NCI-H526 treated with DMSO at 0.1 percent for 48 hours (cell line): ENCODE measurements around the gene SMAP2.

Source experiments
- DNase-seq: peaks from one replicate; lab custom pipeline; 2025; lab: John Stamatoyannopoulos, UW

Gene SMAP2

GRCh38 chr1:40421431-40422384 lies 48.2 kb downstream of the SMAP2 start:
- DNase-seq = no peak

- no peak for DNase-seq
These were observed 49.2 kb downstream of the SMAP2 start for GRCh38 chr1:40422630-40423263.

DNA sequence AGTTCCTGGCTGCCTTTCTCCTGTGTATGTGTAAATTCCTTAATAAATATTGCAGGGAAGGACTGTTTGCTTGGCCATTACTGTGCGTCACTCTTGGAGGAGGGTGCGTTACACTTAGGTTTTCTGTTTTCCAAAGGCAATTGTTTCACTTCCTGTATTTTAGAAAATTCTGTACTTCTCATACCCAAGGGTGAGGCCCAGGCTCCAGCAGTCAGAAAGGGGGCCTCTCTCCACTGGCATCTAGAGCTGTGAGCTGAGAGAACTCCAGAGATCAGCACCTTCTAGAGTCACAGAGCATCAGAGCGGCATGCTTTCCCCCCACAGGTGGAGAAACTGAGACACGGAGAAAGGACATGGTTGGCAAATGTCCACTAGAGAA lies 49.7 kb downstream of the SMAP2 start:
- no peak for DNase-seq

DNA sequence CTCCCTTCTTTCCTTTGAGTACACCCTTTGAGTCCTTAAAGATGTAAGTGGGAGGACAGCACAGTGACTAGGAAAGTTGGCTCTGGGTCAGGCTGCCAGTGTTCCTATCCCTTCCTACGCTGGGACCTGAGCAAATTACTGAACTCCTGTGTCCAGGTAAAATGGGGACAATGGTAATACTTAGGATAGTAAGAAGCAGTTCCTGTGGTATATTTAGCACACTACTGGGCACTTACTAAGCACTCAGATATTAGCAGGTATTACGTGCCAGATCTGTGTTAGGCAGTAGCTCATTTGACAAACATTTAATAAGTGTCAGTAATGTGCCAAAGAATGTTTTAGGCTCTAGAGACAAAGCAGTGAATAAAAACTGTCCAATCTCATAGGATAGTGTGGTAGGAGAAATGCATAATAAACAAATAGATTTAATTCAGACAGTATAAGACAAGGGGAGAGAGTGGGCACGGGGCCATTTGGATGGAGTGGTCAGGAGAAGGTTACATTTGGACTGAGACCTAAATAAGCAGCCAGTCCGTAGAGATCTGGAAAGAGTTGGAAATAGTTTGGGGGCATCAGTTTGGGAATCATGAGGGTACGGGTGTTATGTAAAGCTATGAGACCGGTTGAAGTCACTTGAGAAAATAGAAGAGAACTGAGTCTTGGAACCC lies 50.6 kb downstream of the SMAP2 start:
- no peak for DNase-seq

- DNase-seq = no peak
These were observed 51.7 kb downstream of the SMAP2 start for GRCh38 chr1:40425198-40425597.

GRCh38 chr1:40431385-40431784 lies 57.9 kb downstream of the SMAP2 start:
- DNase-seq = no peak

DNA sequence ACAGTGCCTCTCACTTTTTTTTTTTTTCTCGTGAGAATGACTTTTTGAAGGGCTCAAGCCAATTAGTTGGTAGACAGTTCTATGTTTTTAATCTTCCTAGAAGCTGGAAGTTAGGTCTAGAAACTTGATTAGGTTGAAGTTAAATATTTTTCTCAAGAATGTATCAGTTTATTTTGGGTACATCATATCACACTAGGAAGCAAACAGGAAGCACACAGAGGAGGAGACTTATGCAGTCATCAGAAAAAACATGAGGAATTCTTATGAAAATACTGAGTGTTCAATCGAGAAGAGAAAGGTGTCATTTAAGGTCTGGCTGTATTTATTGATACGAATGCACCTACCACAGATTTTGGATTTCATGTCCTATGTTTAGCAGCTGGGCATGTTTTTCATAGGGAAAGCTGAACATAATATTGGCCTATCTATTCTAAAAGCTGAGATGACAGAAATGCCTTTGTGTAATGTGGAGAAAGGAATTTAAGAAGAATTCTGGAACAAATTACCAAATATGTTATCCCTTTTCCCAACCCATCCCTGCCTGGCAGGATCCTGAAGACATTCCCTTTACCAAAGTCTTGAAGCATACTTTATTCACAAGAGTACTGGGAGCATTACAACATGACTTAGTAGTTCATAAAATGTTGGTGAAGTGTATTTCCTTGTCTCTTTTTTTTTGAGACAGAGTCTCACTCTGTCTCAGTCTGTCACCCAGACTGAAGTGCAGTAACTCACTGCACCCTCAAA lies 59.3 kb downstream of the SMAP2 start:
- DNase-seq = no peak

GRCh38 chr1:40435471-40435870 lies 61.9 kb downstream of the SMAP2 start:
- no peak for DNase-seq

- no peak for DNase-seq
These were observed 62.3 kb downstream of the SMAP2 start for GRCh38 chr1:40435876-40436275.

- DNase-seq = peak; percentile 13
These were observed 65.0 kb downstream of the SMAP2 start for GRCh38 chr1:40438391-40439015.

GRCh38 chr1:40439247-40439646 lies 65.7 kb downstream of the SMAP2 start:
- DNase-seq = no peak

- peak; percentile 96 for DNase-seq
These were observed 76.4 kb downstream of the SMAP2 start, which contains the start of gene ZFP69B for GRCh38 chr1:40449684-40450494. TSS of gene ZFP69B (plus strand) at chr1:40450476. CDS start at chr1:40450962, 486 bp downstream.

- DNase-seq = peak; percentile 75
These were observed 77.1 kb downstream of the SMAP2 start for GRCh38 chr1:40450495-40451237.

GRCh38 chr1:40451238-40451585 lies 77.7 kb downstream of the SMAP2 start:
- no peak for DNase-seq

DNA sequence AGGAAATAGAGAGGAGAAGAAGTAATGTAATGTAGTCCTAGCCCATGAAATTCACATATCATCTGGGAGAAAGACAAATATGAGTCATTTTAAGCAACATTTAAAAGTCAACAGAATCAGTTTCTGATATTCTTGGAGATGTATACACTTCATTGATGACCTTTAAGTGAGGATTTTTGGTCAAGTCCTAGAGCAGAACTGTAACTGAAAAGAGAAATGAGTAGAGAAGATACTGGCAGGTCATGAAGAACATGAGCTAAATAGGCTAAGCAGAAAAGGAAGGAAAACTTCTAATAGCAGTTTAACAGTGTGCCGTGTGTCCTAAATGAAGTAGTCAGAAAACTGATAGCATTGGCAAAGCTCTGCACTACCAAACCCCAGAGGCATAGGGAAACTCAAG lies 81.3 kb downstream of the SMAP2 start:
- DNase-seq = no peak

- no peak for DNase-seq
These were observed 89.5 kb downstream of the SMAP2 start for GRCh38 chr1:40462956-40463590.

DNA sequence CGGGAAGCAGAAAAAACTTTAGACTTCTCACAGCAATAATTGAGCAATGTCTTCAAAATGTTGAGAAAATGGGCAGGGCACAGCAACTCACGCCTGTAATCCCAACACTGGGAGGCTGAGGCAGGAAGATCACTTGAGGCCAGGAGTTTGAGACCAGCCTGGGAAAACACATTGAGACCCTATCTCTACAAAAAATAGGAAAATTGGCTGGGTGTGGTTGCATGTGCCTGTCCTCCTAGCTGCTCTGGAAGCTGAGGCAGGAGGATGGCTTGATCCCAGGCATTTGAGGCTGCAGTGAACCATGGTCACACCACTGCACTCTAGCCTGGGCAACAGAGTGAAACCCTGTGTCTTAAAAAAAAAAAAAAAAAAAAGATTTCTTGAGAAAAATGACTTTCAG lies 95.8 kb downstream of the SMAP2 start:
- DNase-seq = no peak
